Measurements from ENCODE around the gene F2RL1.
"Not testable (repeated sequence)": the region's sequence is repeated elsewhere in the genome, so short reads cannot be mapped to it uniquely, and the experiment has no call there.

The F2RL1 gene

GRCh38 chr5:76807296-76807695 lies 11.5 kb upstream of the F2RL1 start:
- no peak for DNase-seq

- no peak for DNase-seq
Measured at GRCh38 chr5:76808141-76808691, 10.6 kb upstream of the F2RL1 start.

GRCh38 chr5:76809141-76809540 lies 9.7 kb upstream of the F2RL1 start:
- no peak for DNase-seq

GRCh38 chr5:76810236-76810635 lies 8.6 kb upstream of the F2RL1 start:
- DNase-seq, result no peak

GRCh38 chr5:76811214-76811613 lies 7.6 kb upstream of the F2RL1 start:
- DNase-seq, result no peak

GRCh38 chr5:76812209-76812608 lies 6.6 kb upstream of the F2RL1 start:
- not testable (repeated sequence) for DNase-seq

- DNase-seq, result no peak
Measured at GRCh38 chr5:76813982-76814562, 4.8 kb upstream of the F2RL1 start.

- no peak for DNase-seq
Measured at GRCh38 chr5:76816110-76816831, 2.6 kb upstream of the F2RL1 start.

GRCh38 chr5:76819851-76820525 lies 1.2 kb downstream of the F2RL1 start:
- DNase-seq, result no peak

GRCh38 chr5:76820526-76820890 lies 1.7 kb downstream of the F2RL1 start:
- no peak for DNase-seq

GRCh38 chr5:76821136-76821535 lies 2.3 kb downstream of the F2RL1 start:
- no peak for DNase-seq

GRCh38 chr5:76822105-76822731 lies 3.4 kb downstream of the F2RL1 start:
- DNase-seq, result not testable (repeated sequence)

GRCh38 chr5:76826416-76826815 lies 7.6 kb downstream of the F2RL1 start:
- DNase-seq, result not testable (repeated sequence)

GRCh38 chr5:76831110-76831452 lies 12.3 kb downstream of the F2RL1 start:
- DNase-seq, result no peak

- DNase-seq, result no peak
Measured at GRCh38 chr5:76836181-76836580, 17.4 kb downstream of the F2RL1 start.

- no peak for DNase-seq
Measured at GRCh38 chr5:76836585-76836984, 17.8 kb downstream of the F2RL1 start.

- no peak for DNase-seq
Measured at GRCh38 chr5:76838481-76839261, 19.8 kb downstream of the F2RL1 start.

- DNase-seq, result no peak
Measured at GRCh38 chr5:76841361-76841760, 22.5 kb downstream of the F2RL1 start.

- no peak for DNase-seq
Measured at GRCh38 chr5:76845890-76846289, 27.1 kb downstream of the F2RL1 start.

GRCh38 chr5:76849419-76850291 lies 30.8 kb downstream of the F2RL1 start, which contains the start of gene S100Z:
Gene S100Z (plus strand): TSS chr5:76850014. CDS start chr5:76875360, 25,346 bp downstream.
- DNase-seq, result peak; percentile 81 to 85

GRCh38 chr5:76850543-76851145 lies 31.8 kb downstream of the F2RL1 start:
- no peak for DNase-seq
